HCT116 (cell line): ENCODE data around the gene TFF2. TPM values are rescaled to one million over a fixed set of nuclear protein-coding genes. Genes with fewer than 3 reads are reported as not detected.

Source experiments
- ATAC-seq: fragments of 200-7000 bp; cut with Tn5 transposase; 2 replicates; pipeline ENCODE4 v1.9.1; 2020; ENCODE audit warnings: mild to moderate bottlenecking, moderate library complexity
- BruUV-seq: library from RNA; stranded (reverse); fragments of 400-500 nt; replicated peaks from 2 replicates; lab custom pipeline; 2021; lab: Mats Ljungman, UMichigan
- CTCF ChIA-PET: fragments of 300-600 bp; sonication (Branson Sonifier 250); formaldehyde crosslinking; loops from one replicate; lab custom pipeline; 2021; ENCODE audit warnings: antibody characterized with exemption; lab: Charles Lee
- POLR2A ChIA-PET: fragments of 300-600, 350-600 bp; sonication (Branson Sonifier 250); formaldehyde crosslinking; loops from one replicate; lab custom pipeline; 2021; ENCODE audit warnings: antibody characterized with exemption; lab: Charles Lee
- RAD21 ChIA-PET, 2 experiments: fragments of 300-600 bp; sonication (Branson Sonifier 250); formaldehyde crosslinking; loops; one replicate each; lab custom pipeline; 2023; ENCODE audit warnings: low total read pairs in 2 of 2; ENCODE audit not compliant: uncharacterized antibody in 2 of 2, unreplicated experiment in 2 of 2, low non-redundant PET in 1 of 2; lab: Charles Lee
- DNase-seq: peaks from one replicate; pipeline ENCODE4 v3.0.0-alpha.2; 2010; ENCODE audit warnings: low read depth, low spot score
- H2AFZ ChIP-seq: fragments of 200-600 bp; shearing (Covaris generic), sonication (generic); 2 replicates; pipeline ENCODE4 v1.6.1; 2017; ENCODE audit warnings: low read depth, mixed run types, mixed read lengths, antibody characterized with exemption, low read length; ENCODE audit not compliant: poor library complexity, severe bottlenecking
- H3K27ac ChIP-seq: 2 replicates; pipeline ENCODE4 v1.5.1; 2012; ENCODE audit warnings: low read depth, low read length
- H3K27me3 ChIP-seq: fragments of 200-600 bp; sonication (generic); 2 replicates; pipeline ENCODE4 v1.6.1; 2016; ENCODE audit warnings: mixed run types, low read length, mixed read lengths; ENCODE audit not compliant: insufficient read depth
- H3K36me3 ChIP-seq, 2 experiments: fragments of 200-500 bp in 1 of 2; fragments of 200-600 bp in 1 of 2; sonication (Bioruptor generic) in 1 of 2; sonication (generic) in 1 of 2; 2 replicates each; pipeline versions ENCODE4 v1.5.1 to v1.6.1; 2014 to 2016; ENCODE audit warnings: low read length in 2 of 2, inconsistent platforms in 1 of 2, mixed read lengths in 1 of 2, mixed run types in 1 of 2; ENCODE audit not compliant: insufficient read depth in 2 of 2, control insufficient read depth in 1 of 2
- H3K4me1 ChIP-seq, 2 experiments: fragments of 200-600 bp in 1 of 2; sonication (generic) in 1 of 2; 2 replicates each; pipeline versions ENCODE4 v1.5.1 to v1.6.1; 2012 to 2017; ENCODE audit warnings: low read length in 2 of 2, inconsistent platforms in 1 of 2, mild to moderate bottlenecking in 1 of 2, mixed read lengths in 1 of 2, mixed run types in 1 of 2, moderate library complexity in 1 of 2; ENCODE audit not compliant: insufficient read depth in 2 of 2, control insufficient read depth in 1 of 2
- H3K4me2 ChIP-seq: fragments of 200-600 bp; sonication (generic); 2 replicates; pipeline ENCODE4 v1.6.1; 2017; ENCODE audit warnings: mixed run types, low read length, mixed read lengths
- H3K4me3 ChIP-seq, 2 experiments: fragments of 200-600 bp in 1 of 2; sonication (generic) in 1 of 2; replicated peaks in 1 of 2; 2 replicates each; pipeline ENCODE4 v1.5.1; 2011 to 2016; ENCODE audit warnings: low read length in 2 of 2, control low read depth in 1 of 2, low read depth in 1 of 2, mild to moderate bottlenecking in 1 of 2, mixed read lengths in 1 of 2, mixed run types in 1 of 2
- H3K79me2 ChIP-seq: fragments of 200-600 bp; sonication (generic); 2 replicates; pipeline ENCODE4 v1.6.1; 2017; ENCODE audit warnings: mild to moderate bottlenecking, mixed run types, low read length, moderate library complexity, mixed read lengths; ENCODE audit not compliant: insufficient read depth
- H3K9ac ChIP-seq: fragments of 200-600 bp; sonication (generic); 2 replicates; pipeline ENCODE4 v1.6.1; 2016; ENCODE audit warnings: low read length, mixed read lengths
- H3K9me2 ChIP-seq: fragments of 200-600 bp; sonication (generic), shearing (Covaris generic); 2 replicates; pipeline ENCODE4 v1.6.1; 2017; ENCODE audit warnings: mixed run types, mild to moderate bottlenecking, moderate library complexity; ENCODE audit not compliant: insufficient read depth
- H3K9me3 ChIP-seq, 2 experiments: fragments of 200-500 bp in 1 of 2; fragments of 200-600 bp in 1 of 2; sonication (Bioruptor generic) in 1 of 2; sonication (generic) in 1 of 2; 2 replicates each; pipeline ENCODE4 v1.6.1; 2014 to 2017; ENCODE audit warnings: low read length in 2 of 2, mixed read lengths in 2 of 2, inconsistent platforms in 1 of 2, low read depth in 1 of 2, mild to moderate bottlenecking in 1 of 2, mixed run types in 1 of 2, moderate library complexity in 1 of 2; ENCODE audit not compliant: control insufficient read depth in 1 of 2, insufficient read depth in 1 of 2
- H4K20me1 ChIP-seq: fragments of 200-600 bp; sonication (generic), shearing (Covaris generic); 2 replicates; pipeline ENCODE4 v1.6.1; 2017; ENCODE audit warnings: mixed run types, mild to moderate bottlenecking, moderate library complexity; ENCODE audit not compliant: insufficient read depth
- CBX3 ChIP-seq: IDR thresholded peaks from 2 replicates; pipeline ENCODE4 v1.6.1; 2012; ENCODE audit warnings: low read depth
- CEBPB ChIP-seq: IDR thresholded peaks from 2 replicates; pipeline ENCODE4 v1.6.1; 2012; ENCODE audit warnings: low read depth
- ELF1 ChIP-seq: IDR thresholded peaks from 2 replicates; pipeline ENCODE4 v1.6.1; 2012; ENCODE audit warnings: low read depth, borderline replicate concordance
- FOSL1 ChIP-seq: IDR thresholded peaks from 2 replicates; pipeline ENCODE4 v1.6.1; 2012; ENCODE audit warnings: low read depth
- RAD21 ChIP-seq: IDR thresholded peaks from 2 replicates; pipeline ENCODE4 v1.6.1; 2012; ENCODE audit warnings: low read depth, mild to moderate bottlenecking
- SIN3A ChIP-seq: IDR thresholded peaks from 2 replicates; pipeline ENCODE4 v1.6.1; 2012; ENCODE audit warnings: low read depth
- SRF ChIP-seq: IDR thresholded peaks from 2 replicates; pipeline ENCODE4 v1.6.1; 2012; ENCODE audit warnings: low read depth
- ZFX ChIP-seq: fragments of 450-650 bp; IDR thresholded peaks from 2 replicates; pipeline ENCODE4 v1.6.1; 2017
- ZNF274 ChIP-seq: fragments of 200-500 bp; sonication (Bioruptor generic); IDR thresholded peaks from 2 replicates; pipeline ENCODE4 v1.6.1; 2014; ENCODE audit warnings: mild to moderate bottlenecking, low read depth, low read length, inconsistent platforms
- intact Hi-C: fragments of 100-400 bp; cut with micrococcal nuclease; formaldehyde crosslinking; loops from 2 replicates; pipeline ENCODE4 v1.10.0; 2022
- total RNA-seq: library from RNA; stranded (reverse); gene quantifications from one replicate; pipeline ENCODE4 v1.2.1, GENCODE V29; 2021; ENCODE audit not compliant: unreplicated experiment
- TF ChIP-seq, protein P1 (sequence below): IDR thresholded peaks from 2 replicates; pipeline ENCODE4 v1.6.1; 2011; ENCODE audit warnings: mild to moderate bottlenecking, low read length, moderate library complexity; ENCODE audit not compliant: insufficient replicate concordance; ENCODE audit errors: extremely low read depth

Gene TFF2
- total RNA-seq, 1 experiment from 2014 or later: not detected

- Histone ChIP-seq H3K27ac (no peak overlapping the region), H3K9me2 (no peaks in the 10 kb centered on the region), H3K9ac (no peak overlapping the region), H3K36me3 (no peaks in the 10 kb centered on the region), H2AFZ (no peak overlapping the region), H3K4me3 (no peak overlapping the region), H3K4me1 (peaks cover 0 to 5% of the 10 kb centered on the region in 2 experiments; a peak in 1 of 4 replicates), H3K79me2 (no peaks in the 10 kb centered on the region), H3K4me2 (no peak overlapping the region), H3K27me3 (no peaks in the 10 kb centered on the region), H4K20me1 (no peaks in the 10 kb centered on the region), H3K9me3 (no peaks in the 10 kb centered on the region)
- ChIA-PET POLR2A (no interaction called here), RAD21 (no interaction called here), CTCF (no interaction called here)
- DNase-seq (no peak), ATAC-seq (no peak)
- no TSS peak for BruUV-seq
- TF ChIP-seq ELF1 (no peak), CBX3 (no peak), FOSL1 (no peak), SIN3A (no peak), ZNF274 (no peak), SRF (no peak), RAD21 (no peak), CEBPB (no peak), ZFX (no peak)
- TF ChIP-seq, protein P1, sequence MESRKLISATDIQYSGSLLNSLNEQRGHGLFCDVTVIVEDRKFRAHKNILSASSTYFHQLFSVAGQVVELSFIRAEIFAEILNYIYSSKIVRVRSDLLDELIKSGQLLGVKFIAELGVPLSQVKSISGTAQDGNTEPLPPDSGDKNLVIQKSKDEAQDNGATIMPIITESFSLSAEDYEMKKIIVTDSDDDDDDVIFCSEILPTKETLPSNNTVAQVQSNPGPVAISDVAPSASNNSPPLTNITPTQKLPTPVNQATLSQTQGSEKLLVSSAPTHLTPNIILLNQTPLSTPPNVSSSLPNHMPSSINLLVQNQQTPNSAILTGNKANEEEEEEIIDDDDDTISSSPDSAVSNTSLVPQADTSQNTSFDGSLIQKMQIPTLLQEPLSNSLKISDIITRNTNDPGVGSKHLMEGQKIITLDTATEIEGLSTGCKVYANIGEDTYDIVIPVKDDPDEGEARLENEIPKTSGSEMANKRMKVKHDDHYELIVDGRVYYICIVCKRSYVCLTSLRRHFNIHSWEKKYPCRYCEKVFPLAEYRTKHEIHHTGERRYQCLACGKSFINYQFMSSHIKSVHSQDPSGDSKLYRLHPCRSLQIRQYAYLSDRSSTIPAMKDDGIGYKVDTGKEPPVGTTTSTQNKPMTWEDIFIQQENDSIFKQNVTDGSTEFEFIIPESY: no peak
- intact Hi-C loops: no loop called here
Measured at GRCh38 chr21:42305707-42306147, 45.1 kb downstream of the TFF2 start.
